GM19467 (cell line): ENCODE results near the gene SEZ6L.

ENCODE experiments used
- ATAC-seq: cut with Tn5 transposase; IDR thresholded peaks from one replicate; pipeline ENCODE4 v1.9.1; 2021; ENCODE audit warnings: mild to moderate bottlenecking, moderate library complexity; ENCODE audit not compliant: unreplicated experiment

The SEZ6L gene

GRCh38 chr22:26416256-26416655, 247.0 kb downstream of the SEZ6L start:
- ATAC-seq, result no peak

GRCh38 chr22:26416670-26417276, 247.5 kb downstream of the SEZ6L start:
- ATAC-seq, result no peak

- no peak for ATAC-seq
Measured at GRCh38 chr22:26417406-26417805, 248.1 kb downstream of the SEZ6L start.

GRCh38 chr22:26418620-26419019, 249.4 kb downstream of the SEZ6L start:
- no peak for ATAC-seq

- ATAC-seq, result no peak
Measured at GRCh38 chr22:26426924-26427323, 257.7 kb downstream of the SEZ6L start.

GRCh38 chr22:26428515-26429457, 259.5 kb downstream of the SEZ6L start, which contains the start of gene ASPHD2:
Gene ASPHD2, plus strand, starts transcription at chr22:26429260. Its CDS starts 4,356 bp downstream, at chr22:26433616.
- peak; percentile 59 for ATAC-seq

- no peak for ATAC-seq
Measured at GRCh38 chr22:26429458-26430286, 260.4 kb downstream of the SEZ6L start.

- no peak for ATAC-seq
Measured at GRCh38 chr22:26430600-26430999, 261.3 kb downstream of the SEZ6L start.

- no peak for ATAC-seq
Measured at GRCh38 chr22:26431261-26431995, 262.2 kb downstream of the SEZ6L start.

GRCh38 chr22:26432619-26433311, 263.5 kb downstream of the SEZ6L start:
- no peak for ATAC-seq
